Right hindlimb (tissue), 1 donor: ENCODE results near the gene FIG4.
A peak's percentile ranks its signal among the peaks of the same experiment; 100 is the strongest.
"Not testable (repeated sequence)": the region's sequence is repeated elsewhere in the genome, so short reads cannot be mapped to it uniquely, and the experiment has no call there.

Experiments
- DNase-seq: peaks from one replicate; pipeline ENCODE4 v3.0.0-alpha.2; 2018

Gene FIG4

GRCh38 chr6:109762769-109763441 lies 71.8 kb downstream of the FIG4 start:
- no peak for DNase-seq

- DNase-seq, result no peak
Measured at GRCh38 chr6:109766167-109766566, 75.1 kb downstream of the FIG4 start.

- DNase-seq, result no peak
Measured at GRCh38 chr6:109767961-109768360, 76.9 kb downstream of the FIG4 start.

- DNase-seq, result no peak
Measured at GRCh38 chr6:109768485-109768884, 77.4 kb downstream of the FIG4 start.

GRCh38 chr6:109769213-109769612 lies 78.1 kb downstream of the FIG4 start:
- no peak for DNase-seq

GRCh38 chr6:109770047-109770446 lies 79.0 kb downstream of the FIG4 start:
- no peak for DNase-seq

GRCh38 chr6:109770779-109771178 lies 79.7 kb downstream of the FIG4 start:
- no peak for DNase-seq

GRCh38 chr6:109771939-109772755 lies 81.1 kb downstream of the FIG4 start:
- not testable (repeated sequence) for DNase-seq

GRCh38 chr6:109772883-109773431 lies 81.9 kb downstream of the FIG4 start:
- DNase-seq, result no peak

GRCh38 chr6:109781001-109781400 lies 89.9 kb downstream of the FIG4 start:
- DNase-seq, result no peak

GRCh38 chr6:109782491-109782999 lies 91.4 kb downstream of the FIG4 start:
- no peak for DNase-seq

GRCh38 chr6:109783250-109783986 lies 92.3 kb downstream of the FIG4 start:
- DNase-seq, result no peak

- DNase-seq, result no peak
Measured at GRCh38 chr6:109787312-109787711, 96.2 kb downstream of the FIG4 start.

GRCh38 chr6:109788687-109789086 lies 97.6 kb downstream of the FIG4 start:
- peak; percentile 45 for DNase-seq

GRCh38 chr6:109790131-109790530 lies 99.0 kb downstream of the FIG4 start:
- no peak for DNase-seq

GRCh38 chr6:109791301-109791700 lies 100.2 kb downstream of the FIG4 start:
- DNase-seq, result no peak

GRCh38 chr6:109793021-109793420 lies 101.9 kb downstream of the FIG4 start:
- no peak for DNase-seq

GRCh38 chr6:109793792-109794191 lies 102.7 kb downstream of the FIG4 start:
- peak; percentile 49 for DNase-seq

- no peak for DNase-seq
Measured at GRCh38 chr6:109794201-109794923, 103.3 kb downstream of the FIG4 start.

GRCh38 chr6:109795994-109796555 lies 105.0 kb downstream of the FIG4 start:
- DNase-seq, result peak; percentile 26

- DNase-seq, result no peak
Measured at GRCh38 chr6:109799129-109799528, 108.0 kb downstream of the FIG4 start.

GRCh38 chr6:109799664-109800063 lies 108.6 kb downstream of the FIG4 start:
- no peak for DNase-seq
